BLaER1 treated with 17β-estradiol and CSF1 and Interleukin-3, amounts not matched to agents 10 nM and 100 nM (cell line): ENCODE data around the gene HCN3.

ENCODE experiments used
- H3K27ac ChIP-seq, 11 experiments: shearing (Covaris generic); formaldehyde crosslinking; 2 replicates each; pipeline ENCODE4 v1.8.1; 2022
- H3K27me3 ChIP-seq, 11 experiments: shearing (Covaris generic); formaldehyde crosslinking; 2 replicates each; pipeline ENCODE4 v1.8.1; 2022
- H3K36me3 ChIP-seq, 11 experiments: shearing (Covaris generic); formaldehyde crosslinking; 2 replicates each; pipeline ENCODE4 v1.8.1; 2022
- H3K4me1 ChIP-seq, 10 experiments: shearing (Covaris generic); formaldehyde crosslinking; 2 replicates each; pipeline ENCODE4 v1.8.1; 2022
- H3K4me2 ChIP-seq, 11 experiments: shearing (Covaris generic); formaldehyde crosslinking; 2 replicates each; pipeline ENCODE4 v1.8.1; 2022
- H3K4me3 ChIP-seq, 10 experiments: shearing (Covaris generic); formaldehyde crosslinking; 2 replicates each; pipeline ENCODE4 v1.8.1; 2022
- H3K9ac ChIP-seq, 11 experiments: shearing (Covaris generic); formaldehyde crosslinking; 2 replicates each; pipeline ENCODE4 v1.8.1; 2022
- H3K9me3 ChIP-seq, 11 experiments: shearing (Covaris generic); formaldehyde crosslinking; replicated peaks in 1 of 11; 2 replicates each; pipeline ENCODE4 v1.8.1; 2022
- H4K20me1 ChIP-seq, 11 experiments: shearing (Covaris generic); formaldehyde crosslinking; 2 replicates each; pipeline ENCODE4 v1.8.1; 2022
- Cebpa-rat ChIP-seq, 11 experiments: shearing (Covaris generic); IDR thresholded peaks; 2 replicates each; pipeline ENCODE4 v1.8.1; 2022

HCN3 gene

DNA sequence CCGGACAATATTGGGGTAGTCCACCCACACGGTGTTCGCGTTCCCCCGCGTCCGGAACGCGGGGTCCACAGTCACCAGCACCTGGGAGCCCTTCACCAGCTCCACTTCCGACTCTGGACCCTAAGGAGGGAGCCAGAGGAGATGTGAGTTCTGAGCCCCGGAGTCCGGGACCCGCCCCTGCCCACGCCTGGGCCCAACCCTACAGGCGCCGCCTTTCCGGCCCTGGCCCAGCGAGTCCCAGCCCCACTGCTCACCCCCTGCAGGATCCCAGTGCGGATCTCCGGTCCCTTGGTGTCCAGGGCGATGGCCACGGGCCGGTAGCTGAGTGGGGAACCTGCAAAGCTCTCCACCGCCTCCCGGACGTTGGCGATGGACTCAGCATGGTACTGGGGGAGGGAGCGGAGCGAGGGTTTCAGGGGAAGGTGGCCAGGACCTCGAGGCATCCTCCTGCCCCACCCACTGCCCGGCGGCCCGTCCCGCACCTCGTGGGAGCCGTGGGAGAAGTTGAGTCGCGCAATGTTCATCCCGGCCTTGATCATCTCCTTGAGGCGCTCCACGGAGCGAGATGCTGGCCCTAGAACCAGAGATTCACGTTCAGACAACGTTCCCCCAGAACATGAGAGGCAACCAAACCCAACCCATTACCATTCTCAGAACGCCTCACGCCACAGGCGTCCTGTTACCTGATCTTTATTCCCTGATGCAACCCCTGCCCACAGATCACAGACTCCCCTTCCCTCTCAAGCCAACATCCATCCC is 18.1 kb downstream of the HCN3 start:
- no peaks in the 10 kb centered on the region for H3K36me3 ChIP-seq
- no peaks in the 10 kb centered on the region for H3K9me3 ChIP-seq
- peaks cover 18 to 31% (median 24%) of the 10 kb centered on the region in 11 experiments; a peak in 20 of 22 replicates for H3K27me3 ChIP-seq
- no peak for TF ChIP-seq Cebpa-rat (IDR thresholded peaks at IDR 0.05)
- H3K4me1 ChIP-seq, result peaks cover 0 to 7% (median 0%) of the 10 kb centered on the region in 10 experiments; a peak in 1 of 20 replicates
- no peak overlapping the region for H3K4me2 ChIP-seq
- H3K9ac ChIP-seq, result no peak overlapping the region
- no peak overlapping the region for H3K27ac ChIP-seq
- H3K4me3 ChIP-seq, result no peak overlapping the region
- H4K20me1 ChIP-seq, result no peaks in the 10 kb centered on the region

DNA sequence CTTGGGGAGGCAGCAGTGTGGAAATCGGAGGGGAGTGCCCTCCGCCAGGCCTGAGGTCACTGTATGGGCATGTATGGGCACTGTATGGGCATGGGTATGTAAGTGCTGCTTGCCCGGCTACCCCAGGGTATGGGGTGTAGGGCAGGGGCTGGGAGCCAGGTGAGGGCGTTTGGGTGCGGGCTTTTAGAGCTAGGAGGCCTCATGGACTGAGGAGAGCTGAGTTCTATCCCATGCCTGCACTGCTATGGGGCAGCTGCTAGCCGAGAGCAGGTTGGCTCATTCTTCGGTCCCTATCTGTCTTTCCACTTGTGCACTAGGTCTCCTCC is 18.6 kb downstream of the HCN3 start:
- H3K27me3 ChIP-seq, result peaks cover 18 to 31% (median 24%) of the 10 kb centered on the region in 11 experiments; a peak in 20 of 22 replicates
- H3K36me3 ChIP-seq, result no peaks in the 10 kb centered on the region
- H3K4me2 ChIP-seq, result no peak overlapping the region
- no peak for TF ChIP-seq Cebpa-rat (IDR thresholded peaks at IDR 0.05)
- no peak overlapping the region for H3K9ac ChIP-seq
- peaks cover 0 to 7% (median 0%) of the 10 kb centered on the region in 10 experiments; a peak in 1 of 20 replicates for H3K4me1 ChIP-seq
- H3K4me3 ChIP-seq, result no peak overlapping the region
- no peaks in the 10 kb centered on the region for H4K20me1 ChIP-seq
- H3K27ac ChIP-seq, result no peak overlapping the region
- no peaks in the 10 kb centered on the region for H3K9me3 ChIP-seq

DNA sequence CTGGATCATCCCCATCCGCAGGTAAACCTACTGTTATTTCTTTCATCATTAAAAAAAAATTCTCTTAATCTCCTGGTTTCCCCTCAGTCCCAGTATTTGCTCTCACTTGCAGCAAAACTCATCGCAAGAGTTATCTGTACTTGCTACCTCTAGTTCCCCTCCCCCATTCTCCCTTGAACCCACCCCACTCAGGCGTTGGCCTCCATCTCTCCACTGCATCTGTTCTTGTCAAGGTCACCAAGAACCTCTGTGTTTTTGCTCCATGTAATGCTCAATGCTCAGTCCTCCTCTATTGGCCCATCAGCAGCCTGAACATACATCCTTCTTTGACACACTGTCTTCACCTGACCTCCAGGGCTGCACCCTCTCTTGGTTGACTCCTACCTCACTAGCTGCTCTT is 19.4 kb downstream of the HCN3 start:
- Histone ChIP-seq H4K20me1 (no peaks in the 10 kb centered on the region), H3K4me2 (no peak overlapping the region), H3K9me3 (no peaks in the 10 kb centered on the region), H3K27ac (no peak overlapping the region), H3K9ac (no peak overlapping the region), H3K27me3 (peaks cover 18 to 31% (median 24%) of the 10 kb centered on the region in 11 experiments; a peak in 20 of 22 replicates), H3K4me3 (no peak overlapping the region), H3K4me1 (peaks cover 0 to 8% (median 3%) of the 10 kb centered on the region in 10 experiments; a peak in 10 of 20 replicates), H3K36me3 (no peaks in the 10 kb centered on the region)
- TF ChIP-seq Cebpa-rat (IDR thresholded peaks at IDR 0.05), result no peak

DNA sequence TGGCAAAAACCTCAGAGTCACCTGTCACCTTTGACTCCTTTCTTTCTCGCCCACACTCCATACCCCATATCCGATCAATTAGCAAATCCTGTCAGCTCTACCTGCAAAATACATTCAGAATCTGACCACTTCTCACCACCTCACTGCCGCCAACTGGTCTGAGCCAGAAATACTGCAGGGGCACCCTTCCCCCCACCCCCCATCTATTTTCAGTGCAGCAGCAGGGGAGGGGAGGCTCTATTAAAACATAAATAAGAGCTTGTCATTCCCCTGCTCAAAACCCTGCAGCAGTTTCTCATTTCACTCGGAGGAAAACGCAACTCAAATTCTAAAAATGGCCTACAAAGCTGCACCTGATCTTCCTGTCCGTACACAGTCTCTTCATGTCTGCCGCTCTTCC is 20.1 kb downstream of the HCN3 start:
- no peaks in the 10 kb centered on the region for H4K20me1 ChIP-seq
- no peak overlapping the region for H3K4me3 ChIP-seq
- H3K27me3 ChIP-seq, result peaks cover 18 to 31% (median 24%) of the 10 kb centered on the region in 11 experiments; a peak in 20 of 22 replicates
- no peak for TF ChIP-seq Cebpa-rat (IDR thresholded peaks at IDR 0.05)
- H3K9ac ChIP-seq, result no peak overlapping the region
- 0 out of 22 replicates have a peak overlapping the region, but pooled peaks of 1 of the 11 experiments have one; percentile 8 for H3K4me2 ChIP-seq
- H3K27ac ChIP-seq, result no peak overlapping the region
- no peaks in the 10 kb centered on the region for H3K9me3 ChIP-seq
- H3K36me3 ChIP-seq, result no peaks in the 10 kb centered on the region
- peaks cover 0 to 15% (median 9%) of the 10 kb centered on the region in 10 experiments; a peak in 11 of 20 replicates for H3K4me1 ChIP-seq

DNA sequence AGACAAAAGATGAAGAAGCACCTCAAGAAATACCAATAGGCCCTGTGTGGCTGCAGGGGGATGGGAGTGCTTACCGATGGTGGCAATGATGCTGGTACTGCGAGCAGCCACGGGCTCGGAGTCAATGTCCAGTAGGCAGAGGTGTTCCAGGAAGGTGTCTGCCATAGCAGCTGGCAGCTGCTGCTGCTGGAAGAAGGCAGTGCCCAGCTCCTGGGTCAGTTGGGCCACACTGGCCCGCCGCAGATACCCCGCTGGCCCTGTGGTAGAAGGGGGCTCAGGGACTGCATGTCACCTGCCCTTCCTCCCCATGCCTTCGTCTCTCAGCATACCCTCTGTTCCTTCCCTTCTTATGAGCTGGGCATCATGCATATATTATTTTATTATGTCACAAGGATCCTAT is 22.8 kb downstream of the HCN3 start:
- TF ChIP-seq Cebpa-rat (IDR thresholded peaks at IDR 0.05), result no peak
- H3K9me3 ChIP-seq, result no peaks in the 10 kb centered on the region
- H3K4me2 ChIP-seq, result no peak overlapping the region
- no peaks in the 10 kb centered on the region for H3K36me3 ChIP-seq
- H3K27me3 ChIP-seq, result peaks cover 10 to 16% (median 13%) of the 10 kb centered on the region in 11 experiments; a peak in 19 of 22 replicates
- H4K20me1 ChIP-seq, result no peaks in the 10 kb centered on the region
- no peak overlapping the region for H3K4me3 ChIP-seq
- no peak overlapping the region for H3K27ac ChIP-seq
- H3K9ac ChIP-seq, result no peak overlapping the region
- H3K4me1 ChIP-seq, result peaks cover 0 to 15% (median 10%) of the 10 kb centered on the region in 10 experiments; a peak in 11 of 20 replicates

DNA sequence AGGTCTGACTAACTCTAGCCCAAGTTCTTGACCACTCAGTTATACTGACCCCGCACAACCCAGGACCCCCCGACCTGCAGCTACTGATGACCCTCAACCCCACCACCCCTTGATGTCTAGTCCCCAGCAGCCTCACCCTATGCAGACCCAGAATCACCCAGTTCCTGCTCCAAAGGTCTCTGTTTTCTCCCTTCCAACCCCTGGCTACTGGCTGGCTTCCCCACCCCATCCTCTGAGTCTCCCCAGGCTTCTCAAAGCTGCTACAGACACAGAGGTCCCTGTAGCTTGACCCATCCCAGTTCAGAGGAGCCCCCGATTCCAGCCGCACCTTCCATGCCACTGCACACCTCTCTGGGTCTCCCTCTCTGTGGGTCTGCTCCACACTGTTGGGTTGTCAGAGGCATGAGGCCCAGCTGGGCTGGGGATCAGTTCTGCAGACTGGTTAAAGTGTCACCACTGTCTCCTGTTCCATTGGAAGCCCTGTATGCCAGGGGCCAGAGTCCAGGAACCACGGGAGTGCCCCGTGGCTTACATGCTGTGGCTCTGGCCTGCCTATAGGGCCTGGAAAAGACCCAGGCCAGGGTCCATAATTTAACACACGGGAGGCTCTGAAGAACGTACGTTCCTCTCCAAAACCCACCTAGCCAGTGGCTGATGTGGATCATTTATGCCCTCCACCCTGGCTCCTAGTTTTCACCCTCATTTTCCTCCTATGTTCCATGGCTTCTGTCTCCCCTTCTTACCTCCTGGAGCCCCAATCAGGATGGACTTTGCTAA is 23.5 kb downstream of the HCN3 start:
- no peak overlapping the region for H3K27ac ChIP-seq
- no peaks in the 10 kb centered on the region for H3K9me3 ChIP-seq
- no peaks in the 10 kb centered on the region for H4K20me1 ChIP-seq
- H3K4me3 ChIP-seq, result no peak overlapping the region
- no peak overlapping the region for H3K9ac ChIP-seq
- H3K4me1 ChIP-seq, result peaks cover 0 to 15% (median 10%) of the 10 kb centered on the region in 10 experiments; a peak in 11 of 20 replicates
- no peak overlapping the region for H3K4me2 ChIP-seq
- H3K36me3 ChIP-seq, result no peaks in the 10 kb centered on the region
- no peak for TF ChIP-seq Cebpa-rat (IDR thresholded peaks at IDR 0.05)
- H3K27me3 ChIP-seq, result peaks cover 3 to 9% (median 6%) of the 10 kb centered on the region in 11 experiments; a peak in 17 of 22 replicates

DNA sequence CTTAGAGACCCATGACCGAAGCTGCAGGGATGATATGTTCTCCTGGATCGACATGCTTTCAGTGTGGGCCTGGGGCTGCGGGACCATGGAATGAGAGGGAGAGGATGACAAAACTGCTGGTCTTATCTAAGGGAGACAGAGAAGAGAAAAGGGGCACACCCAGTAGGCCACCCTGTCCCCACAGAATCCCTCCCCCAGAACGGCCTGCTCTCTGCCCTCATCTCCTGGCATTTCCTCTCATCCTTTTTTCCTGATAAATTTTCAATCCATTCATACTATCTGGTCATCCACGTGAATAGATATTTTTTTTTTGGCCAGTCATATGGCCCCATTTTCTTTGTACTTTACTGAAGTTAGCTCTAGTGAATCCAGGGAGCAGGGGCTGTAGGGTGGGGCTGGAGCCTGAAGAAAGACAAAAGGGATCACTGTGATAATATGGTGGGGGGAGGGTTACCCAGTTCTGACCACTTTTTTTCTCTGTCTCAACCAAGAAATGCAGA is 24.1 kb downstream of the HCN3 start, which contains the start of gene PKLR:
Gene PKLR (minus strand): TSS at position 97 of the 500 bp plus-strand sequence. CDS start 43 bp downstream, at position 54.
- no peak within 1 kb of the TSS; a peak in 1 of 22 replicates for H3K9ac ChIP-seq

DNA sequence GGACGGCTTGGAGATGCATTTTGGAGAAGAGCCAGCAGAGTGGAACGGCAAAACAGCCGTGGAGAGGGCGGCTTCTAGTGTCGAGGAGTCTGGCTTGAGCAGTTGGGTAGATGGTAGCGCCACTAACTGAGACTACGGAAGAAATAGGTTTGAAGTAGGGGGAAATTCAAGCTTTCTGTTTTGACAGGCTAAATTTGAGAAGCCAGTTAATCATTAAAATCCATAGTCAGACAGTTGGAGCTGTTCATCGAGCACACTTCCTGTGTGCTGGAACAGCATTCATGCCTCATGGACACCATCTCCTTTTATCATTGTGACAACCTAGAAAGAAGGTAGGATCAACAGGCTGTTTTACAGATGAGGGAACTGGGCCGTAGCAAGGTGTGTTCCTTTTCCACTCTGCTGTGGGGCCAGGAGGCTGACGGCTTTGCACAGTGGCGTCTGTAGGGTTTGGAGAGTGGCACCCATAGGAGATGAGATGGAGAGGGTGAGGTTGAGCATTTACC is 27.3 kb downstream of the HCN3 start:
- Histone ChIP-seq H3K36me3 (no peaks in the 10 kb centered on the region), H3K4me2 (no peak overlapping the region), H4K20me1 (no peaks in the 10 kb centered on the region), H3K4me1 (peaks cover 11 to 29% (median 22%) of the 10 kb centered on the region in 10 experiments), H3K9me3 (no peaks in the 10 kb centered on the region), H3K9ac (no peak overlapping the region), H3K27ac (no peak overlapping the region), H3K27me3 (no peaks in the 10 kb centered on the region), H3K4me3 (no peak overlapping the region)
- no peak for TF ChIP-seq Cebpa-rat (IDR thresholded peaks at IDR 0.05)

More for the DNA sequence above, 24.1 kb downstream of the HCN3 start, which contains the start of gene PKLR:
- H4K20me1 ChIP-seq, result no peaks in the 10 kb centered on the region
- H3K27ac ChIP-seq, result no peak within 1 kb of the TSS
- TF ChIP-seq Cebpa-rat (IDR thresholded peaks at IDR 0.05), result no peak
- H3K36me3 ChIP-seq, result no peaks in the 10 kb centered on the region
- no peak within 1 kb of the TSS for H3K4me3 ChIP-seq
- H3K27me3 ChIP-seq, result peaks cover 0 to 3% (median 0%) of the 10 kb centered on the region in 11 experiments; a peak in 5 of 22 replicates
- no peaks in the 10 kb centered on the region for H3K9me3 ChIP-seq
- peaks cover 0 to 15% (median 10%) of the 10 kb centered on the region in 10 experiments; a peak in 11 of 20 replicates for H3K4me1 ChIP-seq
- peak within 1 kb of the TSS in 9 of 11 experiments; percentile 7 to 60 (median 43); a peak in 11 of 22 replicates for H3K4me2 ChIP-seq
